Measurements from ENCODE around the gene BICD1. TPM values are rescaled to one million over a fixed set of nuclear protein-coding genes. Genes with fewer than 3 reads are reported as not detected.

Gene BICD1
- total RNA-seq, 1 donor from 2014 or later, result 7.7 TPM

DNA sequence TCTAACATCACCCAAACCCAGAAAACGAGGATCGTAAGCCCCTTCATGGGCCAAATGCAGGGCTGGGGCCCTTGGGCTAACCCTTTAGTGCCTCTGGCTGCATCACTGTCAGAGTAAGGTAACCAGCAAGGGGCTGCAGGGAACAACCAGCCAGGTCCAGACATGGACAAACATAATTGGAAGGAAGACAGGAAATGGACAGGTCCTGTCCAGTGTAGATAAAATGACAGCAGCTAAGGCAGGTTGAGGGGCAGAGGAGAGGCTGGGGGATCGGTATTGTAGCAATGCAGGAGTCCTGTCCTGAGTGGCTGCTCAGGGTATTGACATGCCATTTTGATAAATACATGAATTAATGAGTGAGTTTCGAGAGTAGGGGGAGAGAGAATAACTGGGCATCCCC is 29.8 kb downstream of the BICD1 start:
- DNase-seq (ENCODE audit: low read depth), result no peak
- TF ChIP-seq, protein P1, sequence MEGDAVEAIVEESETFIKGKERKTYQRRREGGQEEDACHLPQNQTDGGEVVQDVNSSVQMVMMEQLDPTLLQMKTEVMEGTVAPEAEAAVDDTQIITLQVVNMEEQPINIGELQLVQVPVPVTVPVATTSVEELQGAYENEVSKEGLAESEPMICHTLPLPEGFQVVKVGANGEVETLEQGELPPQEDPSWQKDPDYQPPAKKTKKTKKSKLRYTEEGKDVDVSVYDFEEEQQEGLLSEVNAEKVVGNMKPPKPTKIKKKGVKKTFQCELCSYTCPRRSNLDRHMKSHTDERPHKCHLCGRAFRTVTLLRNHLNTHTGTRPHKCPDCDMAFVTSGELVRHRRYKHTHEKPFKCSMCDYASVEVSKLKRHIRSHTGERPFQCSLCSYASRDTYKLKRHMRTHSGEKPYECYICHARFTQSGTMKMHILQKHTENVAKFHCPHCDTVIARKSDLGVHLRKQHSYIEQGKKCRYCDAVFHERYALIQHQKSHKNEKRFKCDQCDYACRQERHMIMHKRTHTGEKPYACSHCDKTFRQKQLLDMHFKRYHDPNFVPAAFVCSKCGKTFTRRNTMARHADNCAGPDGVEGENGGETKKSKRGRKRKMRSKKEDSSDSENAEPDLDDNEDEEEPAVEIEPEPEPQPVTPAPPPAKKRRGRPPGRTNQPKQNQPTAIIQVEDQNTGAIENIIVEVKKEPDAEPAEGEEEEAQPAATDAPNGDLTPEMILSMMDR (conservative IDR thresholded peaks at IDR 0.05; ENCODE audit: low read depth, low read length), result no peak
- no peak overlapping the region for H3K4me3 ChIP-seq (ENCODE audit: low read depth, low read length)

DNA sequence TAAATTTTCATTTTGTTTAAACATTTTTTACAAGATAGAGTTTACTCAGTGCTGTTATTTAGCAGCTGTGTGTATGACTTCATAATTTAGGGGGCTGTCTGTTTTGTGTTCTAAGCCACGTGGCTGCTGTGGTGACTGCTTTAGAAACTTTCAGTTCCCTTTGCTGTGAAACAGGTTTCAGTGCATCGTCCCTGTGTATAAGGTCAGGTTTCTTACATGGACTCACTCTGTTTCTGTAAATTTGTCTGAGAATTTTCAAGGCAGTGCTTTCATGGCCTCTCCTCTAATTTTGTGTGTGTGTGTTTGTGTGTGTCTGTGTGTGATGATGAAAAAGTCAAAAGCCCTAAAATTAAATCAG is 32.4 kb downstream of the BICD1 start:
- TF ChIP-seq, protein P1 (conservative IDR thresholded peaks at IDR 0.05; ENCODE audit: low read depth, low read length), result no peak
- H3K4me3 ChIP-seq (ENCODE audit: low read depth, low read length), result no peak overlapping the region
- no peak for DNase-seq (ENCODE audit: low read depth)

DNA sequence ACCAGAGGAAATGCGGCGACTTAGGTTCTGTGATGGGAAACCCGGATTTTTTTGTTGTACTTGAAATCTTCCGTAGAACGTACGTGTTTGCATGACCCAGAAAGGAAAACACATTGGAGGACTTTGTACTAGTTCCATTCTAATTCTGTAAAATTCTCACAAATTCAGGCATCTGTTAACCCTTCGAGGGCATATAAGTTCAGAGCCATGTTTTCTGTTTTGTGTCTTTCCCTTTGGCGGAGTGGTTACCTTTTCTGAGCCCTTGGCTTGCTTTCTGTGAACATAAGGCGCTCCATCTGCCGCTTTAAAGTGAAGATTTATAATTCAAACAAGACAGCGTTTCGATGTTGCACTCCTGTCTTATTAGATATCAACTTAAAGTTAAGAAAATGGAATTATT is 34.2 kb downstream of the BICD1 start:
- DNase-seq (ENCODE audit: low read depth), result no peak
- H3K4me3 ChIP-seq (ENCODE audit: low read depth, low read length), result no peak overlapping the region
- TF ChIP-seq, protein P1 (conservative IDR thresholded peaks at IDR 0.05; ENCODE audit: low read depth, low read length), result no peak

DNA sequence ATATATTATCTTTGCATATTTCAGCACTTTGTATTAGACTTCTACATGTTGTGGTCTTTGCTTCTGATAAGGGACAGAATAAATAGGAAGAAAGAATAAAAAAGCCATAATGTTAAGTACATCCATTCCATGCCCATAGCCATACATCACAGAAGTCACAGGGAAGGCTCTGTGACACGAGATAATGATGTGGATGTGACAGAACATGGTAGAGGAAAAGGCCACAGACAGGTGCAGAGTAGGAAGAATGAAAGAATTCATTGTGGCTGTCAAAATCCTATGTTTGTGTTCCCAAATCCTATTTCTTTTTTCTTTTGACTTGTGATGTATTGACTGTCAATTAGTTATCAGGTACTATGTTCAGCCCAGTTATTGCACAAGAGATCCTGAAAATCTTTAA is 38.4 kb downstream of the BICD1 start:
- TF ChIP-seq, protein P1 (conservative IDR thresholded peaks at IDR 0.05; ENCODE audit: low read depth, low read length), result no peak
- H3K4me3 ChIP-seq (ENCODE audit: low read depth, low read length), result no peak overlapping the region
- DNase-seq (ENCODE audit: low read depth), result no peak

DNA sequence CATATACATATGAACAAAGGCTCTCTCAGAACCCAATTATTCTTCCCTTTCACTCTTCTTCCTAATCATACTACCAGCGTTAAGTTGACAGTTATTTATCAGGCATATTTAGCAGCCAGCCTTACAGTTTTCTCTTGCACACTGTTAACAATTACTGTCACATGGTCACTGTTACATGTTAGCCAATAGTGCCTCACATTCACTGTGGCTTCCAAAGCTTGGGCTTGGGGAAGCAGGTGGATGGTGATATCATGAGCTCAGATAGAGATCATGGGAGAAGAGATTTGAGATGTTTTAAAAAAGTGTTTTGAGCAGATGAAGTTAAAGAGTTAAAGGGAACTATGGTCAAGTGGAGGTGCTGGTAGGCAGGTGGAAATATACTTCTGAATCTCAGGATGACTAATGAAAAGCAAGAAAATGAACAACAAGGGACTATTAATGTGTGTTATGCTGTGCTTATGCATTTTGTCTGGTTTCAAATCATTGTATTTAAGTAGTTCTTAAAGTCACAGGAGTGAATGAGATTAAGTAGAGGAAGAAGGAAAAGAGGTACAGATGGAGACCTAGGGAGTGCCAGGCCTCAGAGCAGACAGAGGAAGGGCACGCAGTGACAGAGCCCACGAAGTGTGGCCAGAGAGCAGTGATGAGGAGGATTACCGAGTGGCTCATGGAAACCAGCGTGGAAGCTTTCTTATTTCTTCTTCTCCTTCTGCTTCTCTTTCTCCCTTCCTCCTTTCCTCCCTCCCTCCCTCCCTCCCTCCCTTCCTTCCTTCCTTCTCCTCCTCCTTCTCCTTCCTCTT is 39.6 kb downstream of the BICD1 start:
- no peak overlapping the region for H3K4me3 ChIP-seq (ENCODE audit: low read depth, low read length)
- DNase-seq (ENCODE audit: low read depth), result no peak
- TF ChIP-seq, protein P1 (conservative IDR thresholded peaks at IDR 0.05; ENCODE audit: low read depth, low read length), result no peak

DNA sequence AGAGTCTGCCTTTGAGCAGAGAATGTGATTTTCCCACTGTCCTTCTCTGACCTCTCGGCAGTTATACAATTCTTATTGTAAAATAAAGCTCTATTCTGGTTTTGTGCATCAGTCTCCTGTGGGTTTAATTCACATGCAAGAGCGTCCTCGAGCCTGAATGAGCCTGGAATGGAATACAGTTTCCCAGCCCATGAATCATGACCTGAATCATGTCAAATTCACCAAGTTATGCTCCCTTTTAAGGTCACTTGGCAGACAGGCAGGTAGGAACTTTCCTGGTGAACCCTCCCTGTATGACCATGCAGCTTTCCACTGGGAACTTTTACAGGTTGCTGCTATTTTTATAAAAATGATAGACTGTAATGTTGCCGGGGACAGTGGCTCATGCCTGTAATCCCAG is 41.7 kb downstream of the BICD1 start:
- DNase-seq (ENCODE audit: low read depth), result peak; percentile 73
- H3K4me3 ChIP-seq (ENCODE audit: low read depth, low read length), result no peak overlapping the region
- TF ChIP-seq, protein P1 (conservative IDR thresholded peaks at IDR 0.05; ENCODE audit: low read depth, low read length), result no peak

DNA sequence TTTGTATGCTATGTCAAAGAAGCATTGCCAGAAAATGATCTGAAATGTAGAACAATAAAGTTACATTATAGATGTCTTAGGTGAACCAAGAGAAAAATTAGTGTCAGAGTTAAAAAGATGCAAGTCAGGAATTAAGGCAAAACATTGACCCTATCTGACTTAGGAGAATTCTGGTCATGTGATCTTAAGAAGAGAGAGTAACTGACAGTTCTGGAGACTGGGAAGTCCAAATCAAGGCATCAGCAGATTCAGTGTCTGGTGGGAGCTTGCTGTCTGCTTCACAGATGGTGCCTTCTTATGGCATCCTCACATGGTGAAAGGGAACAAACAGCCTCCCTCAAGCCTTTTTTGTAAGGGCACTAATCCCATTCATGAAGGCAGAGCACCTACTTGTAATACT is 42.8 kb downstream of the BICD1 start:
- no peak for DNase-seq (ENCODE audit: low read depth)
- TF ChIP-seq, protein P1 (conservative IDR thresholded peaks at IDR 0.05; ENCODE audit: low read depth, low read length), result no peak
- no peak overlapping the region for H3K4me3 ChIP-seq (ENCODE audit: low read depth, low read length)

All from epithelial cell of proximal tubule (primary cell).